Testis (tissue), 2 donors: ENCODE data around the gene TMEM9.

ENCODE experiments used
- CTCF ChIP-seq, 3 experiments: fragments of 450-650 bp in 2 of 3; fragments of 200-600 bp in 1 of 3; sonication (generic) in 1 of 3; IDR thresholded peaks; one replicate each; pipeline ENCODE4 v1.5.1; 2016 to 2019; ENCODE audit warnings: antibody characterized with exemption in 3 of 3, mild to moderate bottlenecking in 2 of 3, moderate library complexity in 1 of 3
- POLR2A ChIP-seq: fragments of 450-650 bp; IDR thresholded peaks from one replicate; pipeline ENCODE4 v1.6.1; 2017; ENCODE audit warnings: antibody characterized with exemption, mild to moderate bottlenecking, moderate library complexity

GRCh38 chr1:201105688-201106087 is 48.6 kb downstream of the TMEM9 start:
- no peak for TF ChIP-seq CTCF (IDR thresholded peaks at IDR 0.05)
- no peak for TF ChIP-seq POLR2A
